HG03159 (cell line): ENCODE measurements around the gene IAH1.
"Not testable (repeated sequence)": the region's sequence is repeated elsewhere in the genome, so short reads cannot be mapped to it uniquely, and the experiment has no call there.

Experiments used
- ATAC-seq: cut with Tn5 transposase; IDR thresholded peaks from one replicate; pipeline ENCODE4 v1.9.1; 2021; ENCODE audit warnings: mild to moderate bottlenecking, moderate library complexity; ENCODE audit not compliant: unreplicated experiment

The IAH1 gene

DNA sequence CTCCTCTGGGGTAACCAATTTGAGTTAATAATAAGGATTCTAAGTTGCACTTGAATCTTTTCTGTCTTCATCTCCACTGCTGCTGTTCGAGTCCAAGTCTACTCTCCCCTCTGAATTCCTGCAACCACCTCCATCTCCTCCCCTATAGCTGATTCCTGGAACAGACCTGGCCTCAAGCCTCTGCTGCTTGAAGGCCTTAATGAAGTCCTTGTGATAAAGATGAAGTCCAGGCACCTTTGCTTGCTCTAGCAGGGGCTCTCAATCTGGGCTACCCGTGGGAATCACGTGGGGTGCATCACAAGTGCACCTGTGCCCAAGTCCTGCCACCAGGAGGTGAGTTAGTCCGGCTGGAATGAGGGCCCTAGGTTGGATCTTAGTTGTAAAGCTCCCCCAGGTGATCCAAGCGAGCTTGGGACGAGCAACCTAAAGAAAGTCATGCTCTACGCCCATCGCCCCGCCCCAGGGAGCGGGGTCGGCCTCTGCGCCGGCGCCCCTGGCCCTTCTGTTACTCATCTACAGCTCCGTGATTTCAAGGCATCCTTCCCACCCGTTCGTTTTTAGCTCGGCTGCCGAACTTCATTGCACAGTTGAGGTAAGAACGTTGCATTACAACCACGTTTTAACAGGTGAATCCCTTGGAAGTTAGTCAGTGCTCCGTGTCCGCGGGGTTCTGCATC, 905 bp upstream of the IAH1 start:
- no peak for ATAC-seq

DNA sequence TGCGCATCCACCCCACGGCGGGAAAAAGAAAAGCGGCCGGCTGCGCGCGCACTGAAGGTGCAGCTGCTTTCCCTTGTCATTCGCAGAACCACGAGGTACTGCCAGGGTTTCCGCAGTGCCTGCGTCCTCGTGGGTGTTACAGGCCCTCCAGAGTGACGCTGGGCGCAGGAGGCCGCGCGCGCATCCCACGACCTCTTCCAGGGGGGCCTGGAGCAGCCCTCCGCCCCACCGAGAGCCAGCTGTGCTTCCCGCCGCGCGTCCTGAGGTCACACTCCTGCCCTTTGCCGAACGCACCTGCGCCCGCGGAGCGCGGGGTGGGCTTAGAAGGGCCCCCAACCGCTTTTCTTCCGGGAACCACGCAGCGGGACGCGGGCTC, 378 bp upstream of the IAH1 start:
- ATAC-seq, result peak; percentile 8

DNA sequence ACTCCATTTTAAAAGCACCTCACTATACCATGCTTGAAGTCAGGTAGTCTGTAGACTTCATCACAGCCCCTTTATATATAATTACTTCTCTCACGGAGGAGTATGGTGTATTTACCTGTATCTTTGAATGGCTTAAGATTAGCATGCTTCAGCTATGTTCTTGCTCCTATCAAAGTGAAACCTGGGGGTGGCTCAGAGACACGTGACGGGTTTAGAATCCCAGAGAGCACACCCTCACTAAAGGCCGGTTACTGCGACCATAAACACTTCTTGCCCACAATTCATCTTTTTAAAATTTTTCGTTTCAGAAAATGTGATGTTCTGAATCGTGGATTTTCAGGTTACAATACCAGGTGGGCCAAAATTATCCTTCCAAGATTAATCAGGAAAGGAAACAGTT, 3.6 kb downstream of the IAH1 start:
- no peak for ATAC-seq

DNA sequence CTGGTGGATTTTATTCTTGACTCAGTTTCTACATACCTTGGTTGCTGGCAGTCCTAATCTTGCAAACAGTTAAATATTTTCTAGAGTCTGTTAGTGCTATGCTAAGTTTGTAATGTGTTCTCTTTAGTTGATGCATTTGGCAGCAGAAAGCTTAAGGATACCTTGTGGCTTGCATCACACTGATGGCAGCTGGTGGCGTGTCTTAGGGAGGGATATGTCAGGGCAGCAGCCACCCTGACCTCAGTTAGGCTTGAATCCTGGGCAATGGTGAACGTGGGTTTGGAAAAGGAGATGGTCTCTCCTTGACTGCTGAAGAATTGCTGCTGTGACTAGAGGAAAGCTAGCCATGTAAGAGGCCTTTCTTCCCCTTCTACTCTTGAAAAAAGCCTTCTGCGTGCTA, 4.2 kb downstream of the IAH1 start:
- no peak for ATAC-seq

DNA sequence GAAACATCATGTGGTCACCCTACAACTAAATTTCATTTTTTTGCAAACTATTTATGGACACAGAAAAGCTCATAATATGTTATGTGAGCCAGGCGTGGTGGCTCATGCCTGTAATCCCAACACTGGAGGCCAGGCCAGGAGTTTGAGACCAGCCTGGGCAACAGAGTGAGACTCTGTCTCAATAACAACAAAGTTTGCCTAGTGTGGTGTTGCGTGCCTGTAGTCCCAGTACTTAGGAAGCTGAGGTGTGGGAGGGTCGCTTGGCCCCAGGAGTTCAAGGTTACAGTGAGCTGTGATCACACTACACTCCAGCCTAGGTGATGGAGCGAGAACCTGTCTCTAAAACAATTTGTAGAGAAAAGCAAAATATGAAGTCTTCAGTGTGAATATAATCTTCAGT, 5.8 kb downstream of the IAH1 start:
- ATAC-seq, result no peak

DNA sequence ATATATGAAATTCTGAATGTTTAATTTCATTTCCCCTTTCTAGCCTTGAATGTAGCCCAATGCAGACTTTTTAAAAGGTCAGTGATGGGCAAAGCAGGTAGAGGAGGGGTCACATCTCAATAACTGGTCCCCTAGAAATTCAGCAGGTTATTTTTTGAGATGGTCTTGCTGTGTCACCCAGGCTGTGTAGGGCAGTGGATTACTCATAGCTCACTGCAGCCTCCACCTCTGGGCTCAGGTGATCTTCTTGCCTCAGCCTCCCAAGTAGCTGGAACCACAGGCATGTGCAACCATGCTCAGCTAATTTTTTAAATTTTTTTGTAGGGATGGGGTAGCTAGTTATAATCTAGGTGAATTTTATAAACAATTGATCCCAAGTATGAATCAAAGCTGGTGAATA, 8.8 kb downstream of the IAH1 start:
- ATAC-seq, result no peak

DNA sequence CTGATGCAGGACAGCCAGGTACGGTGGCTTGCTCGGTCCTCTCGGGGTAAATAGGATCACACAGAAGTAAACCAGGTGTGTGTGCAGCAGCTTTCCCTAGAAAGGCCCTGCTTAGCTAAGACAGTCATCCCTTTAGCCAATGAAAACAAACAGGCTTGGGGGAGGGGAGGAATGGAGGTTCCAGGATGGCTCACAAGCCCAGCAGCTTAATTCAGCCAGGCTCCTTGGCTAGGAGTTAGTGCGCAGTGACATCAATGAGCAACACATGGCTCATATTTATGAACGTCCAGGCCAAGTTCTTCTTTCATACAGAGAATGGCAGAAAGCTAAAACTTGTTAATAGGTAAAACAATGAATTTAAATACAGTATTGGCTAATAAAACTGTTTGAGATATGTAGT, 10.2 kb downstream of the IAH1 start:
- no peak for ATAC-seq

DNA sequence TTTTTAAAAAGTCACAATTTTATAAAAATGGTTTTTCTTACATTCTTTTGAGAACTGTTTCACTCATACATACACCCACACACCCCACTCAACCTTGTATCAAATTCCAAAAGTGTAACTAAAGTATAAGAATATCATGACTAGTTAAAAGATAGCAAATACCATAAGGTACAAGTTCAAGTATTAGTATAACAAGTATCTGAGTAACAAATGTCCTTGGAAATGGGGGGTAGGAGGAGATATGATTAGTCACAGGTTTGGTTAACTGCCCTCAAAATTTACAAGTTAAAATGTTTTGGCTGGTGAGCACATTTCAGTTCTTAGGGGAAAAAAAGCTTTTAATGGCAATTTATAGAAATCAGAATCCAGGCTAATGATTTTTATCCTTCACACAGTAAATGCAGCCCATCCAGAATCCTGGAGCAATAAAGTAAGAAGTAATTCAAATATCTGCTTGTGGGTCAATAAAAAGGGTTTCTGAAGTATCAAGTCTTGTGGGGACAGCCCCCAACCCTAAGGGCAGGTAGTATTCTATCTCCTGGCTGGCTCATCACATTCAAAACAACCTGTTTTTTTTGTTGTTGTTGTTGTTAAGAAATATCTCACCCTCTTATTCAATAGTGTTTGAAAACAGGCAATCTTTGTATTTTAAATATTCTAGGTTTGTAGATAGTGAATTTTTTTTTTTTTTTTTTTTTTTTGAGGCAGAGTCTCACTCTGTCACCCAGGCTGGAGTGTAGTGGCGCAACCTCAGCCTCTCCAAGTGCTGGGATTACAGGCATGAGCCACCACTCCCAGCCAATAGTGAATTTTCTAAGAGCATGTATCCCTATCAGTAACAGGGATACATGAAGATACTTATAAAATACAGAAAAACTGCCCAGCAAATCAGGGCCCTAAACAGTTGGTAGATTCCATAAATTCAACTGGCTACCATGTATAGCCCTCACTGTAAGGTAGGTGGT, 14.5 kb downstream of the IAH1 start:
- no peak for ATAC-seq

DNA sequence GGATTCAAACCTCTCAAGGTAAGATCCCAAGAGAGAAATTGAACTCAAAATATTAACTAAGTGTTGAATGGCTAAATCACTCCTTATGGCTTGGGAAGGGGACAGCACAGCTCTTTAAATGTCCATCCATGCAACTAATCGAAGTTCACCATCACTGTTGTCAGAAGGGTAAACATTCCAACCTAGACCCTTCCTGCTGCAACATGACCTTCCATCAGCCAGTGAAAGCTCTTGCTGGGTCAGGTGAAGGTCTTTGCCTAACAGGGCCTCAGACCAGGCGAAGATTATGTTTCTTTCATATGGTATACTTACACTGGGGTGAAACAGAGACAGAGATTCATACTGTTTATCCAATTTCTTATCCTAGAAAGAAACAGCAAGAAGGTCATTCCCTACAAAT, 16.4 kb downstream of the IAH1 start:
- no peak for ATAC-seq

DNA sequence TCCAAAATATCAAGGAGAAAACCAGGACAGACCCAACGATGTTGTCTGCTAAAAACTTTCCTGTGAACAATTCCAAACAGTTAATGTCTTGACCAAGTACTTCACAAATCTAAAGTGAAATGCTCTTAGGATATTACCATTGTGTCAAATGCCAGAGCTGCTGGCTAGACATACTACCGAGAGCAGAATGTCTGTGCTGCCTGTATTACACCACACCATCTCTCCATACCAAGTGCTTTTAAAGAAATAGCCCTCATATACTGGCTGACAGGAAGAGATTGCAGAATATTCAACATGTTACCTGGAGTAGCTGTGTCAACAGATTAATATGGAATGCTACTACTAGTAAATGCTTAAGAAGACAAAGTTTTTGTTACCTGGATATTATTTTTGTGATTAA, 18.6 kb downstream of the IAH1 start:
- no peak for ATAC-seq

DNA sequence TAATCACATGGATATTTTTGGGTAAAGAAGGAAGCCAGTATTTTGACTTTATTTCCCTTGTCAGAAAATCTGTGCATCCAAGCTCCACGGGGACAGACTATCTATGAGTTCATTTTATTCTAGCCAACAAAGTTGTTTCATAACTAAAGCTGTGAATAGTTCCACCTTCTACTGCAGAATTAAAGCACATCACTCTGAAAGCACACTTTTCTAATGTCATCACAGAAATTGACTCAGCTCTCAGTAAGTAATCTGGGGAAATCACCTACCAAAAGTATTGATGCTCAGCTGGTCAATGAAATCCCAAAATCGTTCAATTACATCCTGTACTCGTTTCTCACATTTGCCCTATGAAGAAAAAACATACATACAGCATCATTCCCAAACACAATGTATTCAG, 19.1 kb downstream of the IAH1 start:
- ATAC-seq, result no peak

DNA sequence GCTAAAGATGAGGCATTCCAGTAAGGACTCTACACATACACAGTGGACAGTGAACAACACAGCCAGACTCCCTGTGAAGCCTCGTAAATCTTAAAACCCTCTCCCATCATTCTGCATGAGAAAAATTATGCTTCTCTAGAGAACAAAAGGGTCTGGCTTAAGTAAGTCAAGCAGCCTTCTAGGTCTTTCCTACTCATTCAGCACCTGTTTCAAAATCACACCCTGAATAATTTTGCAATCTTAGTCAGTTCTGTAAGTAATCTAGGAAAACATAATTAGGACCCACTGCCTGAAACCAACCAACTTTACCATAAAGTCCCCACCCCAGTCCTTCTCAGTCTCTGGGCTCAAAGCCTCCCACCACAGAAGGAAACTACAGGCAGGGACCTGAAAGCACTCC, 19.7 kb downstream of the IAH1 start:
- ATAC-seq, result no peak

DNA sequence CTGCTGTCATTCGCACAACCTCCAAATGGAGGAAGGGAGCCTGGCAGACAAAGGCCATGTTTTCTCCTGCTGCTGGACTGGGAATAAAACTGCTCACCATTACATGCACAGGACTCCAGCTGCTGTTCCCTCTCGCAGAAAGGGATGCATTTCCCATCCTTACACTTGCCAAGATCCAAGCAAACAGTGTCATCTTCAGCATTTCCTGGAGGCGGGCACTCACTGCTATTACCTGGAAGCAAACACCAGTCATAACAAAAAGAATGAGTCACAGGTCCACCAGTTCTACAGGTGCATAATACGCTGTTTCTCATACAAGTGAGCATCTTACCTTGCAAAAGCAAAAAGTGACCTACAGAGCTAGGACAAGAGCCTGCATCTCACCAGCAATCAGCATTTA, 22.7 kb downstream of the IAH1 start:
- ATAC-seq, result no peak

DNA sequence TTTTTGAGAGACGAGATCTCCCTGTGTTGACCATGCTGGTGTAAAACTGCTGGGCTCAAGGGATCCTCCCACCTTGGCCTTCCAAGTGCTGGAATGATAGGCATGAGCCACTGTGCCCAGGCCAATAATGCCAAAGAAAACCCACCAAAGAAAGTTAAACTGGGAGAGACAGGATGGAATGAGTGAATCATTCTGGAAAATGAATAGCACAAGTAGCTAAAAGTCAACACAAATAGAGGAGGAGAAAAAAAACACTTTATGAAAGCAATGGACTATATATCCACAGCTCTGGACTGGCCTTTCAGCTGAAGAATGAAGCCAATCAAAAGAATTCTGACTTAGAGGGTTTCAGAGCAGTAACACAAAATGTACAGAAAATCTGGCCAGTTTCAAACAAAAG, 23.9 kb downstream of the IAH1 start:
- ATAC-seq, result no peak

DNA sequence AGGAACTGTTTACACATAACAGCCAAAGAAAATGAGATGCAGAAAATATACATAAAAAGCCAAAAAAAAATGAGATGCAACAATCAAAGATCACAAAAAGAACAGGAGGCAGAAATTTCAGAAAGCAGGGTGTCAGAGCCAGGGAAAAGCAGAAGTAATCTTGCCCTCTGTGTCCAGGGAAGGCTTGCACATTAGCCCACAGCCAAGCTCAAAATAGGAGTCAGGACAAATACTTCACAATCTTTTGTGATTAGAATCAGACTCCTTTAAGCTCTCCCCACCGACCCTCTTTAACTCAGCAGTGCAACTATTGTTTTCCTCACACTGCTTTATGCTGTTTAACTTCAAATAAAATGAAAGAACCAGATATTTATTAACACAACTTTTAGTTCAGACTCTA, 34.6 kb downstream of the IAH1 start:
- no peak for ATAC-seq

DNA sequence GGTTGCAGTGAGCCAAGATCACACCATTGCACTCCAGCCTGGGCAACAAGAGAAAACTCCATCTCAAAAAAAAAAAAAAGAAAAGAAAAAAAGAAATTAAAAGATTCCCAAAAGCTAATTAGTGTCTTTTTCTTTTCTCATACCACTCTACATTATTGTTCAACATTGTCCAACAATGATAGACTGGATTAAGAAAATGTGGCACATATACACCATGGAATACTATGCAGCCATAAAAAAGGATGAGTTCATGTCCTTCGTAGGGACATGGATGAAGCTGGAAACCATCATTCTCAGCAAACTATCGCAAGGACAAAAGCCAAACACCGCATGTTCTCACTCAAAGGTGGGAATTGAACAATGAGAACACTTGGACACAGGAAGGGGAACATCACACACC, 39.6 kb downstream of the IAH1 start:
- not testable (repeated sequence) for ATAC-seq

DNA sequence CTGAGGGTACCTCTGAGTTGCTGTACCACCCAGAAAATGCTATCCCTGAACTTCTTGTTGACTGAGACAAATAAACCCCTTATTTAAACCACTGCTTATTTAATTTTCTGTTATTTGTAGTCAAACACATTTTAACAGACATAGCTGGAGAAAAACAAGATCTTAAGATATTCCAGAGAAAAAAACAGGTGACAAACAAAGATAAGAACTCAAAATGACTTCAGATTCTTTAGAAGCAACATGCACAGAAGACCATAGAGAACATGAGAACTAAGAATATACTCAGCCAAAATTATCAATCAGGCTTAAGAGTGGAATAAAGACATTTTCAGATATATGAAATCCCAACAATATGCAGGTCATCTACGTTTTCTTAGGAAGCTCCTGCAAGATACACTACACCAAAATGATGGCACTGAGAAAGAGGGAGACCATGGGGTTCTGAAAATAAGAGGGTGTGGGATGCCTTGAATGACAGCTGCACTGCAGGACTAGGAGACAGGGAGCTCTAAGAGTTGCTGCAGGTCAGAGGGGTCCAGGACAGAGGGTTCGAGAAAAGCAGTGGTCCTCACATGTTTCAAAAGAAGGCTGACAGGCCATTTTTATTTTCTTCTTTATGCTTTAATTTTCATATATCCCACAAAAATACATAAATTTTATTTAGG, 42.9 kb downstream of the IAH1 start:
- no peak for ATAC-seq

DNA sequence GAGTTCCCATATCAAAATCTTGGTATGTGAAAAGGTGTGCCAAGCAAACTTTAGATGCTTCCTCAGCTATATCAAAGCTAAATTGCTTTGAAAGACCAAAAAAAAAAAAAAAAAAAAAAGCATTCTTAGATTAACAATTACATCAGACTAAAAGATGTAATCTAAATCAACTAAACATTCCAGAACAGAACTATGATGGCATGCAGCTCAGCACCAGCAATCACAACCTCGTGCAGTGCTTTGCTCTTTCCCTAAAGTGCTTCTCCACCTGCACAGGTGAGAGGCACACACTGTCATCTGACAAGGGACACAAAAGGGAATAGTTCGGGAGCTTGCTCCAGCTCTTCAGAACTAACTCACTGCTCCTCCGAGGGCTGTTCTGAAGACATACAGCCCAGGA, 43.8 kb downstream of the IAH1 start:
- no peak for ATAC-seq

DNA sequence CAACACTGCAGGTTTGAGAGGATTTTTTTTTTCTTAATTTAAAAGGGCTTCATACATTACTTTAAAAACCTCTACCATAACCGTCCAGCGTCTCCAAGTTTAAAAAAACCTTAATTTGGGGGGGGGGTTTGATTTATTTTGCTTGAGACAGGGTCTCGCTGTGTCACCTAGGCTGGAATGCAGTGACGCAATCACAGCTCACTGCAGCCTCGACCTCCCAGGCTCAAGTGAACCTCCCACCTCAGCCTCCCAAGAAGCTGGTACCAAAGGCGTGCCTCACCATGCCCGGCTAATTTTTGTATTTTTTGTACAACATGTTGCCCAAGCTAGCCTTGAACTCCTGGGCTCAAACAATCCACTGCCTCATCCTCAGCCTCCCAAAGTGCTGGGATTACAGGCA, 44.4 kb downstream of the IAH1 start:
- no peak for ATAC-seq

DNA sequence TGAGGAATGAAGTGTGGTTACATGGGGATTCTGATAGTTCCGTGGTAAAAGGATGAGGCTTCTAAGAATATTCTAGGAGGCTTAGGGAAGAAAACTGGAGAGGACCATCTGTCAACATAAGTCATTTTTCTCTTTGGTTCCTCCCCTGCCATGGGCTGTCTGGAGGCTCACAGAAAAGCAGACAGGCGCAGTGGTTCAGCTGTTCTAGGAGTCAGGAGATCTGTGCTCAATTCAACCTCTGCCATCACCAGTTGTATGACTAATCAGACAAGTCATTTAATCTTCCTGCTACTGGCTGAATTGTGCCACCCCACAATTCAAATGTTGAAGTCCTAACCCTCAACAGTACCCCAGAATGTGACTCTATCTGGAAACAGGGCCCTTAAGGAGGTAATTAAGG, 44.9 kb downstream of the IAH1 start:
- no peak for ATAC-seq

DNA sequence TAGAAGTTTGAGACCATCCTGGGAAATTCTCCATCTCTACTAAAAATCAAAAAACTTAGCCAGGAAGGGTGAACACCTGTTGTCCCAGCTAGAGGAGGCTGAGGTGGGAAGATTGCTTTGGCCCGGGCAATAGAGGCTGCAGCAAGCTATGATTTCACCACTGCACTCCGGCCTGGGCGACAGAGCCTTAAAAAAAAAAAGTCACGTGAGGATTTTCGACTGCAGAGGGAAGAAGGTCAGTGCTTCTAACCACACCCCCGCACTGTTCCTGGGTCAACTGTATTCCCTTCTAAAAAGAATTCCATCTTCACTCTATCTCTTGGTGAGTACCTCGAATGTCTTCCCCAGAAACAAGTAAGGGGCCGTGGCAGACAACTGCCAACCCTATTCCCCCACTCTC, 49.9 kb downstream of the IAH1 start:
- ATAC-seq, result no peak

DNA sequence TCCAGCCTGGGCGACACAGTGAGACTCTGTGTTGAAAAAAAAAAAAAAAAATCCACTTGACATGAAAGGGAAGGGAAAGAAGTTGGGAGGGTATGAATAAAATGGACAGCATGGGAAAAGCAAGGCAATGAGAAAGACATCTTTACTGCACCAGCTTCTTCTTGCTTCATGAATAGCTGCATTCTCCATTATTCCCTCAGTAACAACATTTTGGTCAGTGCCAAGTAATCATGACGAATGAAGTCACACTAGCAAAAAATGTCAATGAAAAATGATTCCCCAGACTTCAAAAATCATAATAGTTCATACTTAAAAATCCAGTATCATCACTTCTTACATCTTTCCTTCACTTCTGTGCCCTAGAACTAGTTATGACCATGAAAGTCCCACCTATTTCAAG, 50.9 kb downstream of the IAH1 start:
- no peak for ATAC-seq
